HL-60/S4 treated with retinoic acid at 250 ng/mL for 4 days and 3 days (cell line): ENCODE data around the gene EOLA1.
"Not testable (repeated sequence)": the region's sequence is repeated elsewhere in the genome, so short reads cannot be mapped to it uniquely, and the experiment has no call there.

Experiments used
- in situ Hi-C: fragments of 300-500 bp; cut with MboI; formaldehyde crosslinking; loops from 2 replicates; pipeline ENCODE4 v1.7.0; 2022; ENCODE audit warnings: low sequenced_read_pairs

The EOLA1 gene

GRCh38 chrX:149541521-149542047 is 772 bp downstream of the EOLA1 start:
- in situ Hi-C loops, result no loop called here

- in situ Hi-C loops, result not testable (repeated sequence)
These were observed 5.0 kb downstream of the EOLA1 start for GRCh38 chrX:149545545-149546543.

GRCh38 chrX:149546962-149547361 is 6.2 kb downstream of the EOLA1 start:
- in situ Hi-C loops, result not testable (repeated sequence)

GRCh38 chrX:149547782-149548181 is 7.0 kb downstream of the EOLA1 start:
- in situ Hi-C loops, result not testable (repeated sequence)

- in situ Hi-C loops, result not testable (repeated sequence)
These were observed 8.9 kb downstream of the EOLA1 start, which contains the start of gene HSFX3 for GRCh38 chrX:149549701-149550100. HSFX3 (minus strand) TSS chrX:149549924; CDS start chrX:149549852, 72 bp downstream.

GRCh38 chrX:149550454-149550853 is 9.6 kb downstream of the EOLA1 start:
- in situ Hi-C loops, result not testable (repeated sequence)

- in situ Hi-C loops, result not testable (repeated sequence)
These were observed 10.6 kb downstream of the EOLA1 start for GRCh38 chrX:149551245-149551938.

GRCh38 chrX:149551939-149552248 is 11.1 kb downstream of the EOLA1 start:
- in situ Hi-C loops, result not testable (repeated sequence)

- in situ Hi-C loops, result not testable (repeated sequence)
These were observed 14.4 kb downstream of the EOLA1 start for GRCh38 chrX:149555251-149555650.

- in situ Hi-C loops, result no loop called here
These were observed 22.5 kb downstream of the EOLA1 start for GRCh38 chrX:149563359-149563758.

GRCh38 chrX:149567621-149568417 is 27.0 kb downstream of the EOLA1 start:
- in situ Hi-C loops, result no loop called here

GRCh38 chrX:149568701-149569296 is 28.0 kb downstream of the EOLA1 start:
- in situ Hi-C loops, result no loop called here

GRCh38 chrX:149569770-149570169 is 29.0 kb downstream of the EOLA1 start:
- in situ Hi-C loops, result no loop called here

- in situ Hi-C loops, result no loop called here
These were observed 29.9 kb downstream of the EOLA1 start for GRCh38 chrX:149570668-149571067.

- in situ Hi-C loops, result no loop called here
These were observed 31.0 kb downstream of the EOLA1 start for GRCh38 chrX:149571770-149572169.

GRCh38 chrX:149572743-149573142 is 31.9 kb downstream of the EOLA1 start:
- in situ Hi-C loops, result no loop called here

GRCh38 chrX:149573456-149573855 is 32.6 kb downstream of the EOLA1 start:
- in situ Hi-C loops, result not testable (repeated sequence)

GRCh38 chrX:149585631-149586030 is 44.8 kb downstream of the EOLA1 start:
- in situ Hi-C loops, result not testable (repeated sequence)

GRCh38 chrX:149587359-149587758 is 46.5 kb downstream of the EOLA1 start, which contains the start of gene MAGEA9B:
MAGEA9B (minus strand) TSS chrX:149587459; CDS start chrX:149583179, 4,280 bp downstream.
- in situ Hi-C loops, result not testable (repeated sequence)

- in situ Hi-C loops, result not testable (repeated sequence)
These were observed 50.2 kb downstream of the EOLA1 start for GRCh38 chrX:149590993-149591392.
